HepG2 (cell line): ENCODE measurements around the gene SLC12A1. TPM values are rescaled to one million over a fixed set of nuclear protein-coding genes. Genes with fewer than 3 reads are reported as not detected.
A peak's percentile ranks its signal among the peaks of the same experiment; 100 is the strongest.

Experiments used
- ATAC-seq: fragments of 200-7000 bp; cut with Tn5 transposase; 3 replicates; pipeline ENCODE4 v1.9.1; 2020; ENCODE audit warnings: mild to moderate bottlenecking, moderate library complexity
- BruUV-seq: library from RNA; stranded (reverse); fragments of 400-500 nt; replicated peaks from 2 replicates; lab custom pipeline; 2021; lab: Mats Ljungman, UMichigan
- CTCF ChIA-PET: fragments of 300-600 bp; formaldehyde crosslinking; extraction: SDS; loops from one replicate; lab custom pipeline; 2021; ENCODE audit warnings: low total read pairs, inconsistent platforms, low intra/inter-chr PET ratio; lab: Yijun Ruan, JAX
- POLR2A ChIA-PET: fragments of 350-600 bp; sonication (Branson Sonifier 250); formaldehyde crosslinking; loops from one replicate; lab custom pipeline; 2020; ENCODE audit warnings: antibody characterized with exemption, inconsistent platforms; lab: Yijun Ruan, JAX
- DNase-seq: peaks from one replicate; pipeline ENCODE4 v3.0.0-alpha.2; 2015; ENCODE audit warnings: low spot score
- FAIRE-seq: peaks from 3 replicates; lab custom pipeline; 2011; peaks lifted over from hg19 to GRCh38; lab: Jason Lieb, UNC
- H2AFZ ChIP-seq: one replicate; pipeline ENCODE4 v1.6.1; 2011; ENCODE audit warnings: low read length, inconsistent platforms
- H3K27ac ChIP-seq: fragments of 300-600 bp; 3 replicates; pipeline ENCODE4 v1.8.0; 2011; ENCODE audit warnings: mixed run types, mild to moderate bottlenecking, mixed read lengths, low read length, inconsistent platforms; ENCODE audit not compliant: insufficient read depth; ENCODE audit errors: extremely low read length
- H3K27me3 ChIP-seq, 2 experiments: fragments of 200-600 bp in 1 of 2; 2 replicates in 1 of 2; 3 replicates in 1 of 2; pipeline versions ENCODE4 v1.6.0 to v1.8.0; 2011; ENCODE audit warnings: low read length in 2 of 2, mild to moderate bottlenecking in 2 of 2, moderate library complexity in 2 of 2, inconsistent platforms in 1 of 2; ENCODE audit not compliant: insufficient read depth in 2 of 2, control insufficient read depth in 1 of 2
- H3K36me3 ChIP-seq, 2 experiments: fragments of 200-600 bp in 1 of 2; replicated peaks in 1 of 2; 2 replicates in 1 of 2; 3 replicates in 1 of 2; pipeline versions ENCODE4 v1.5.1 to v1.8.0; 2011; ENCODE audit warnings: low read length in 2 of 2, inconsistent platforms in 1 of 2; ENCODE audit not compliant: insufficient read depth in 2 of 2, control insufficient read depth in 1 of 2
- H3K4me1 ChIP-seq: 2 replicates; pipeline ENCODE4 v1.5.1; 2012; ENCODE audit warnings: low read length, inconsistent platforms; ENCODE audit not compliant: insufficient read depth
- H3K4me2 ChIP-seq: 2 replicates; pipeline ENCODE4 v1.6.0; 2011; ENCODE audit warnings: low read depth, low read length, inconsistent platforms
- H3K4me3 ChIP-seq, 3 experiments: fragments of 200-600 bp in 1 of 3; sonication (generic), shearing (Covaris generic) in 1 of 3; replicated peaks in 1 of 3; 2 replicates each; pipeline ENCODE4 v1.5.1; 2011 to 2016; ENCODE audit warnings: low read length in 3 of 3, inconsistent platforms in 2 of 3, low read depth in 2 of 3, mild to moderate bottlenecking in 2 of 3, control low read depth in 1 of 3, mixed read lengths in 1 of 3; ENCODE audit not compliant: insufficient read depth in 1 of 3
- H3K79me2 ChIP-seq: one replicate; pipeline ENCODE4 v1.6.1; 2011; ENCODE audit warnings: low read length, inconsistent platforms; ENCODE audit not compliant: insufficient read depth
- H3K9ac ChIP-seq: 2 replicates; pipeline ENCODE4 v1.6.0; 2011; ENCODE audit warnings: mild to moderate bottlenecking, low read depth, low read length, inconsistent platforms; ENCODE audit not compliant: insufficient read depth
- H3K9me3 ChIP-seq: 2 replicates; pipeline ENCODE4 v1.5.1; 2012; ENCODE audit warnings: mild to moderate bottlenecking, low read length
- H4K20me1 ChIP-seq: 2 replicates; pipeline ENCODE4 v1.6.0; 2011; ENCODE audit warnings: inconsistent platforms, mild to moderate bottlenecking, low read length, moderate library complexity; ENCODE audit not compliant: insufficient read depth
- ERF ChIP-seq: IDR thresholded peaks from 2 replicates; pipeline ENCODE4 v1.6.1; 2018; ENCODE audit warnings: missing biosample characterization, missing genetic modification reagents
- RBFOX2 ChIP-seq: fragments of 200-400 bp; formaldehyde crosslinking; IDR thresholded peaks from 2 replicates; pipeline ENCODE4 v1.6.1; 2017; ENCODE audit warnings: low read depth, mild to moderate bottlenecking, low read length
- SOX13 ChIP-seq, 3 experiments: fragments of 450-650 bp in 1 of 3; sonication (generic) in 1 of 3; formaldehyde crosslinking in 1 of 3; IDR thresholded peaks in 2 of 3; conservative IDR thresholded peaks in 1 of 3; 2 replicates each; pipeline versions ENCODE4 v1.5.0 to v1.6.1; 2016 to 2020; ENCODE audit warnings: antibody characterized with exemption in 1 of 3, mild to moderate bottlenecking in 1 of 3, missing compliant biosample characterization in 1 of 3, missing genetic modification reagents in 1 of 3, moderate library complexity in 1 of 3
- TRIM22 ChIP-seq: fragments of 450-650 bp; IDR thresholded peaks from 2 replicates; pipeline ENCODE4 v1.6.1; 2017
- YEATS2 ChIP-seq: sonication (generic); formaldehyde crosslinking; IDR thresholded peaks from 2 replicates; pipeline ENCODE4 v1.4.0; 2020; ENCODE audit warnings: missing genetic modification reagents, borderline replicate concordance
- YEATS4 ChIP-seq: sonication (generic); formaldehyde crosslinking; IDR thresholded peaks from 2 replicates; pipeline ENCODE4 v1.4.0; 2020; ENCODE audit warnings: missing genetic modification reagents, borderline replicate concordance
- ZC3H4 ChIP-seq: sonication (generic); formaldehyde crosslinking; IDR thresholded peaks from 2 replicates; pipeline ENCODE4 v1.4.0; 2020; ENCODE audit warnings: missing genetic modification reagents, borderline replicate concordance
- ZNF260 ChIP-seq: sonication (generic); formaldehyde crosslinking; IDR thresholded peaks from 2 replicates; pipeline ENCODE4 v1.4.0; 2020; ENCODE audit warnings: missing genetic modification reagents, low read depth, mild to moderate bottlenecking, borderline replicate concordance
- ZNF263 ChIP-seq: sonication (generic); formaldehyde crosslinking; IDR thresholded peaks from 2 replicates; pipeline ENCODE4 v1.4.0; 2020; ENCODE audit warnings: missing genetic modification reagents
- ZNF761 ChIP-seq: sonication (generic); formaldehyde crosslinking; conservative IDR thresholded peaks from 2 replicates; pipeline ENCODE4 v1.4.0; 2020; ENCODE audit warnings: mild to moderate bottlenecking, missing genetic modification reagents
- ZSCAN31 ChIP-seq: sonication (generic); formaldehyde crosslinking; IDR thresholded peaks from 2 replicates; pipeline ENCODE4 v1.5.0; 2020; ENCODE audit warnings: low read depth, mild to moderate bottlenecking, missing genetic modification reagents
- WGBS: methylation state at CpG from one replicate; pipeline ENCODE4 v1.1.6; 2017; ENCODE audit warnings: low lambda C conversion rate; 5-methylcytosine and 5-hydroxymethylcytosine counted together
- in situ Hi-C: cut with HindIII; loops from 2 replicates; pipeline ENCODE4 v1.10.0; 2017; ENCODE audit warnings: low pct_unique_long_range_greater_than_20kb; ENCODE audit not compliant: extremely low pct_ligation_motif_present
- intact Hi-C: fragments of 100-400 bp; cut with micrococcal nuclease; formaldehyde crosslinking; loops from one replicate; pipeline ENCODE4 v1.10.0; 2022; ENCODE audit not compliant: unreplicated experiment
- polyA plus RNA-seq, 8 experiments: library from polyadenylated mRNA; depleted of rRNA in 3 of 8; stranded (reverse) in 7 of 8; unstranded in 1 of 8; fragments of >200 nt; fragmentation: Illumina TruSeq in 4 of 8; extraction: Trizol in 4 of 8; gene quantifications; 2 replicates each; pipeline versions ENCODE4 v1.2.1 to v1.2.3, GENCODE V29; 2011 to 2016; ENCODE audit warnings: low read depth in 4 of 8, missing spikeins in 1 of 8, mixed read lengths in 1 of 8; ENCODE audit not compliant: insufficient read depth in 1 of 8
- total RNA-seq, 5 experiments: library from RNA; depleted of rRNA; stranded (reverse); fragments of >200 nt; fragmentation: Illumina TruSeq; extraction: Trizol; gene quantifications; 2 replicates each; pipeline ENCODE4 v1.2.3, GENCODE V29; 2016; ENCODE audit warnings: low read depth in 1 of 5
- TF ChIP-seq, protein P1 (sequence below): sonication (generic); formaldehyde crosslinking; IDR thresholded peaks from 2 replicates; pipeline ENCODE4 v1.5.0; 2020; ENCODE audit warnings: mild to moderate bottlenecking, missing genetic modification reagents, borderline replicate concordance

SLC12A1 gene
- total and polyA plus RNA-seq, 2 of the 13 experiments (the other 11 are each of a cell fraction or from before 2014, with no cell fraction given) = not detected

DNA sequence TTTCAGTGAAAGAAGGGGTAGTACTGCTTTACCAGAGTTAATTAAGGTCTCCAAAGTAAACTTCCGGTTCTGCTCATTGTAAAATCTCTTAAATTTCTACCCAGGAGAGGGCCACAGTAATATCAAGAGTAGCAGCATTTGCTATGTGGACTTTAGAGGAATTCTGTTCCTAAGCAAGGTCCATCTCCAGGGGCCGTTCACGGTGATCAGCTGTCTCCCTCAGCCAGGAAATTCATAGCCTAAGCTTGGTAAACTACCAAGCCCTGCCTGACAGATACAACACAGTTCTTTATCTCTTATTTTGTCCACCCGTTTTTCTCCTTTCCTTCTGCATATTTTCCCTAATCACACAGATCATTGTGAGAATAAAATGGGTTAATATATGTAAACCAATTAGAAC lies 127.4 kb downstream of the SLC12A1 start:
- Histone ChIP-seq H3K36me3 (peaks cover 0 to 26% of the 10 kb centered on the region in 2 experiments; a peak in 4 of 5 replicates), H3K27me3 (no peaks in the 10 kb centered on the region; a peak in 1 of 5 replicates), H4K20me1 (no peaks in the 10 kb centered on the region), H3K79me2 (peaks cover 5% of the 10 kb centered on the region), H2AFZ (no peak overlapping the region), H3K4me3 (peak overlapping the region in 2 of 3 experiments; percentile 78 to 86; a peak in 2 of 6 replicates), H3K4me2 (peak overlapping the region; percentile 78), H3K4me1 (peaks cover 38% of the 10 kb centered on the region), H3K27ac (peak overlapping the region; percentile 71), H3K9ac (no peak overlapping the region), H3K9me3 (no peaks in the 10 kb centered on the region)
- peak; percentile 72 for FAIRE-seq
- no TSS peak for BruUV-seq
- intact Hi-C loops (no loop called here), in situ Hi-C loops (no loop called here)
- 8% methylated on average over 4 of the region's 4 CpGs for WGBS
- ChIA-PET POLR2A (no interaction called here), CTCF (no interaction called here)
- no peak for ATAC-seq
- peak; percentile 39 for DNase-seq
- TF ChIP-seq ERF (CRISPR knock-in tag) = no peak
- no peak for TF ChIP-seq ZNF263
- TF ChIP-seq TRIM22 = no peak
- TF ChIP-seq ZSCAN31 (CRISPR knock-in tag) = no peak
- no peak for TF ChIP-seq ZNF260 (CRISPR knock-in tag)
- no peak for TF ChIP-seq ZC3H4 (CRISPR knock-in tag)
- TF ChIP-seq, protein P1, sequence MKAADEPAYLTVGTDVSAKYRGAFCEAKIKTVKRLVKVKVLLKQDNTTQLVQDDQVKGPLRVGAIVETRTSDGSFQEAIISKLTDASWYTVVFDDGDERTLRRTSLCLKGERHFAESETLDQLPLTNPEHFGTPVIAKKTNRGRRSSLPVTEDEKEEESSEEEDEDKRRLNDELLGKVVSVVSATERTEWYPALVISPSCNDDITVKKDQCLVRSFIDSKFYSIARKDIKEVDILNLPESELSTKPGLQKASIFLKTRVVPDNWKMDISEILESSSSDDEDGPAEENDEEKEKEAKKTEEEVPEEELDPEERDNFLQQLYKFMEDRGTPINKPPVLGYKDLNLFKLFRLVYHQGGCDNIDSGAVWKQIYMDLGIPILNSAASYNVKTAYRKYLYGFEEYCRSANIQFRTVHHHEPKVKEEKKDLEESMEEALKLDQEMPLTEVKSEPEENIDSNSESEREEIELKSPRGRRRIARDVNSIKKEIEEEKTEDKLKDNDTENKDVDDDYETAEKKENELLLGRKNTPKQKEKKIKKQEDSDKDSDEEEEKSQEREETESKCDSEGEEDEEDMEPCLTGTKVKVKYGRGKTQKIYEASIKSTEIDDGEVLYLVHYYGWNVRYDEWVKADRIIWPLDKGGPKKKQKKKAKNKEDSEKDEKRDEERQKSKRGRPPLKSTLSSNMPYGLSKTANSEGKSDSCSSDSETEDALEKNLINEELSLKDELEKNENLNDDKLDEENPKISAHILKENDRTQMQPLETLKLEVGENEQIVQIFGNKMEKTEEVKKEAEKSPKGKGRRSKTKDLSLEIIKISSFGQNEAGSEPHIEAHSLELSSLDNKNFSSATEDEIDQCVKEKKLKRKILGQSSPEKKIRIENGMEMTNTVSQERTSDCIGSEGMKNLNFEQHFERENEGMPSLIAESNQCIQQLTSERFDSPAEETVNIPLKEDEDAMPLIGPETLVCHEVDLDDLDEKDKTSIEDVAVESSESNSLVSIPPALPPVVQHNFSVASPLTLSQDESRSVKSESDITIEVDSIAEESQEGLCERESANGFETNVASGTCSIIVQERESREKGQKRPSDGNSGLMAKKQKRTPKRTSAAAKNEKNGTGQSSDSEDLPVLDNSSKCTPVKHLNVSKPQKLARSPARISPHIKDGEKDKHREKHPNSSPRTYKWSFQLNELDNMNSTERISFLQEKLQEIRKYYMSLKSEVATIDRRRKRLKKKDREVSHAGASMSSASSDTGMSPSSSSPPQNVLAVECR = no peak
- no peak for TF ChIP-seq SOX13 (IDR thresholded peaks at IDR 0.05)
- TF ChIP-seq SOX13 (CRISPR knock-in tag; conservative IDR thresholded peaks at IDR 0.05 in 1 of 2, IDR thresholded peaks at IDR 0.05 in 1 of 2) = no peak
- TF ChIP-seq RBFOX2 = peak; percentile 28; the same call in 1 of the 2 replicates
- TF ChIP-seq YEATS2 (CRISPR knock-in tag) = no peak
- TF ChIP-seq ZNF761 = no peak
- TF ChIP-seq YEATS4 (CRISPR knock-in tag) = no peak
